GM19351 (cell line): Measurements from ENCODE around the gene FANCI.

Experiments used
- ATAC-seq: cut with Tn5 transposase; IDR thresholded peaks from one replicate; pipeline ENCODE4 v1.9.1; 2021; ENCODE audit warnings: mild to moderate bottlenecking, moderate library complexity; ENCODE audit not compliant: unreplicated experiment

The FANCI gene

DNA sequence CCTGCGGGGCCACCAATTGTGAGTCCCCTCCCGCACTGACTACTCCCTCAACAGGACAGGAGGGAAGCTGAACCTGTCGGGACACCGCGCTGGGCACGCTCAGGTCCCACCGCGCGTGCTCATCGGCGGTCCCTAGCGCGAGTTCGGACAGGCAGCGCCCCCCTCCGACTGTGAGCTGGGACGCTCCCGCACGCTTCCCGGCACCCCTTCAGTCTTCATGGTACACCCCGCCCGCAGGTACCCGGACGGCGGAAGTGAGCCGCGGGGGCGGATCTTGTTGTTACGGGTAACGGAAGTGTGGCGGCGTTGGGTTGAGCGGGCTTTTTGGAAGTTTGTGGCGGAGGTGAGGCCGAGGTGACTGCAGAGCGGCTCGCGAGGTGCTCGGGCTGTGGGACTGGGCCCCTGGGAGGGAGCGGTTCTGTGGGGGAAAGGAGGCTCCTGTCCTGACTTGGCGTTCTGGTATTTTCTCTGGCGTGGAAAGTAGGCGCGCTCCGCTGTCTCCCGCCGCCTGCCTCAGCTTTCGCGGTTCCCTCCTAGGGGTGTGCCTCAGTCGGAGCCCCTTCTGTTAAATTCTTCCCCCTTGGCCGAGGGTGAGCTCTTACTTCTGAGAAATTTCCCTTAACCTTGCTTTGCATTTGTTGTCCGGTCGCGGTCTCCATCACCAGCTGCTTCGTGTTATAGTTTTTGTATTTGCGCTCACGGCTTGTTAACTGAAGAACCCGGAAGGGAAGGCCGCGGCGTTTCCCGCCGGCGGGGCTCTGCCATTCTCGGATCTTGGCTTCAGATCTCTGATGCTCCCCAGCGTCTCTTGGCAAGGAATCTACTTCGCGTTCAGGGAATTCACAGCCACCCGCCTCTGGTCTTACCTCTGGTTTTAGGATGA, at the start of gene FANCI:
Gene FANCI, plus strand, starts transcription at position 289 of the 883 bp plus-strand sequence. CDS start 3,669 bp downstream, outside the sequence.
- ATAC-seq = peak; percentile 91

GRCh38 chr15:89194608-89195007, 49.2 kb upstream of the FANCI start:
- no peak for ATAC-seq

DNA sequence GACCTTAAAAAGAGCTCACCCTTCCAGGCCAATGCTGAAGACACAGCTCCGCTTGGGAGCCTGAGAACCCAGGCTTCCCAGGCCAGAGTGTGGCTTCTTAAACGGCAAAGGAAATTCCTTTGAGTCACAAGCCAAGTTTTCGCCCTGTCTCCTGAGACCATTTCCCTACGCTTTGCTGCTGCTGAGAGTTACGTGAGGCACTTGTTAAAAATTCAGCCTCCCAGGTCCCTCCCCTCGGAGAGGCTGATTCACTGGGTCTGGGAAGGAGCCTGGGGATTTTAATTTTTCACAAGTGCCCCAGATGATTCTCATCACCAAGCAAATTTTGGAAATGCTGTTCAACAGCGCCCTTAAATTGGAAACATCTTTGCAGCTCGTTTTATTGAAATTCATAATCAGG, 47.9 kb upstream of the FANCI start:
- no peak for ATAC-seq

DNA sequence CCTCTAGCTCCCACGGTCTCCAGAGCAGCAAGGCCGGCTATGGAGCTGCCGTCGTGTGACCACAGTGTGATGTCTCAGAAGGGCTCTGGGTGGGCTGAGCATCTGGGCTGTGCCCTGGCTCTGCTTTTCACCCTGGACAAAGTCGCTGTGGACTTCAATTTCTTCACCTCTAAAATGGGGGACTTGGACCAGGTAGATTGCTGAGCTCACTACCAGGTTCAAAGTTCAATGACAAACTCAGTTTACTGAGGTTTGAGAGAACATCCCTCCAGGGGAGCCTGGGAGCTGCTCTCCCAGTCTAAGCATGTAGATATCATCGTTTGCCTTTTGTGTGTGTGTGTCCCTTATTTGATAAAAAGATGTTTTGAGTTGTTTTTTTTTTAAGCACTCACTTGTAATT, 47.5 kb upstream of the FANCI start:
- ATAC-seq = no peak

GRCh38 chr15:89196994-89197393, 46.8 kb upstream of the FANCI start:
- no peak for ATAC-seq

DNA sequence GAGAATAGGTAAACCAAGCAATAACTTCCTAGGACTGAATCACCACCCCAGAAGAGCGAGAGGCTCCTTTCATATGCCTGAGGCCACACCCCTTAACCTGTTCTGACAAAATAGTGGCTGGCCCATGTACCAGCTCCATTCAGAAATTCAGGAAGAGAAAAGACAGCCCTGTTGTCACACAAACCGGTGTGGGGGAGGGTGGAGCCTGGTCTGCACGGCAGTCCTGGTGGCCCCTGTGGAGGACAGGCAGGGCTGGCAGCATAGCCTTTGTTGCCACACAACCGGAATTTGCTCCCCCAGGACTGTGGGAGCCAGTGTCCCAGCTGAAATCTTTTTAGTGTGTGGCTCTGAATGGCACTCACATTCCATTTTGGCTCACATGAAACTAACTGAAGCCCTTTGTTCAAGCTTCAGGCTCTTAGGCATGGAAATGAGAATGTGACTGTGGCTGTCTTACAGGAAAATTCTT, 46.2 kb upstream of the FANCI start:
- no peak for ATAC-seq

DNA sequence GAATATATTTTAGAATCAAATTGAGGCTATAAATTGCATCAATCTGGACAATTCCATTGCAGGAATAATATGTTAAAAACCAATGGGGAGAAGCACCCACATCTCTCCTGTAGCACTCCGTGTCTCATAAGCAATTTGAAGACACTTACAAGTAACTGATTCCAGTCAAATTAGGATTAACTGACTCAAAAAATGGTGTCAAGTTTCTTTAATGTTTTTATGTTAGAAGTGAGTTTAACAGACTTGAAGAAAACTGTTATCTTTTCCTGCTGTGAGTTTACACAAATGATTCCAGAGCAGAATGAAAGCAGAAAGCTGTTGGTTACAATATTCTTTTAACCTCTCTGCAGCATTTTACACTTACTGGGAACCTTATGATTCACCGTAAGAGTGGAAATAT, 45.6 kb upstream of the FANCI start:
- ATAC-seq = no peak

DNA sequence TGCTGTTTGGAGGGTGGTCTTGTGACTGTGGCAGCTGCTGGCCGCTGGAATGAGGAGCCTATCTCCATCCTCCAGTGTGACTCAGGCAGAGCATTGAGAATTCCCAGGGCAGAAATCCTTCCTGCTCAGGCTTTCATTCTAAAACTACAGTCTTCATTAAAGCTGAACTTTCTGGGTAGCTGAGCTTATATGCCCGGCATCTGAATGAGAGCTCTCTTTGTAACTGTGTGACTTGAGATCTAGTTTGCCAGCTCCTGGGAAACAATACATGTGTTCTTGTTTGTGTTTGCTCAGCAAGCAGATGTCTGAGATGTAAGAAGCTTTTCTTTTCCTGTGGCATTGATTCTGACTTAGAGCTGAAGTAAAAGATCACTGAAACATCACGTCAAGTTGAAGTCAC, 44.8 kb upstream of the FANCI start:
- no peak for ATAC-seq

DNA sequence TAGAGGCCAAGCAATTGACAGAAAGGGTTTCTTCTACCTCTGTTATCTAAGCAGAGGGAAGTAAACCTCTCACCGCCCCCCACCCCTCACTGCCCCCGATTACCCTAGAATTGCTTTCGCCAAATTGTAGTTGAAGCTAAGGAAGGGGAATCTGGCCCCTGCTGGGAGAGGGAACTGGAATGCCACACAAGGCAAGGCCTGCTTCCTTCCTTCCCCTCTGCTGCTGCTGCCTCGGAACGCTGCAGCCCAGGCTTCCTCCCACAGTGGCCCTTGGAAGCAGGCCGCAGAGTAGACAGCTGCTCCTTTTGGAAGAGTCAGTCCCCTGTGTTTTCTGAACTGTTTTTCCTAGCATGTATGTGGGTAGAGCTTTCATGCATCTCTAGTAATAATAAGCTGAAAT, 44.0 kb upstream of the FANCI start:
- ATAC-seq = no peak

DNA sequence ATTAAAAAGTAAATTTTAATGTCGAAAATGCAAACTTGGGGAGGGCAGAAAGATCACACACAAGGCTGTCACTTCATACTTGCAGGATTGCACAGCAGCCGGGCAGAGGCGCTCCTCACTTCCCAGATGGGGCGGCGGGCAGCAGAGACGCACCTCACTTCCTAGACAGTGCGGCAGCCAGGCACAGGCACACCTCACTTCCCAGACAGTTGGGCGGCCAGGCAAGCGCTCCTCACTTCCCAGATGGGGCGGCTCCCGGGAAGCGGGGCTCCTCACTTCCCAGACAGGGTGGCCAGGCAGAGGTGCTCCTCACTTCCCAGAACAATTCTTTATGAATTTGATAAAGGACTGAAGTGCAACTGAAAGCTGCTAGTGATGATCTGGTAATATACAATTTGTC, 43.6 kb upstream of the FANCI start:
- ATAC-seq = no peak

DNA sequence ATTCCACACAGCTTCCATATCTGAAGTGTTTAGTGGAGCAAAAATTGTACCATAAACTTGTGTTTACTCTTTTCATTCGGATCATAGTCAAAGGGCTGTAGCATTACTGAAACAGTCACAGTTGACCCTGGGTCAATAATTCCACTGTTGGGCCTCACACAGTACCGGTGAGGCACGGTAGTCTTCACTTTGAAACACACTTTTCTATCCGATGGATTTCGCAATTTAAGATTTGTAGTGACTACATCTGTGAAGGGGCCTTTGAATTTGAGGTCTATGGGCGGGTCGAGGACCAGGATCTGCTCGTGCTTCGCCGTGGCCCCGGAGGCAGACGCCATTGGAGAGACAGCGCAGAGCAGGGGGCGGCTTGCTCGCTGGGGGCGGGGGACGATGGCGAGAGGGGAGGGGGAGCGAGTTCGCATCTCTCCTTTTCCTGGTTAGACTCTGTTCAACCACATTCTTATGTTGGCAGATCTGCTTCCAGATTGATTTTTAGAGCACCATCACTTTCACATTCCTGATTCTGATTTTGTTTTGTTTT, 42.2 kb upstream of the FANCI start:
- no peak for ATAC-seq

DNA sequence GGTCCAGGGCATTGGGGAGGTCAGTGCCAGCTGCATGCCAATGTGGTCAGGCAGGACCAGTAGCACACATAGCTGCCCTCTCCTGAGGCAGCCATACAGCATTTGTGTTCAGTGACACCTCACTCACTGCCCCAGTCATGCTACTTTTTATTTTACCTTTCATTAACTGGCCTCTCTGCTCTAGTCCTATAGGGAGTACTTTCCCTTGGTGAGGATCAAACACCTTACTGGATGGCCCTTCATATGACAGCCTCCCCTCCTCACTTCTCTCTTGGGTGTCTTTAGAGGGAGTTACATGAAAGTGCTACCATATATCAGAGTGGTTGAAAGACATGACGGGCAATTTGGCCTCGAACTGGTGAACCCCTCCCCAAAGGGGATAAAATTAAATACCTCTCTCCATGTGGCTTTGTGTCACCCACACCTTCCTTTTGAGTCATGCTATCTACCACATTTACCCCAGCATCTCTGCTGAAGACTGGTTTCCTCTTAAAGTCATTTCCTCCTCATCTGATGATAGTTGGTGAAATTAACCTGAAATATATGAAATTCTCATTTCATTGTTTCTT, 40.0 kb upstream of the FANCI start:
- ATAC-seq = peak; percentile 47

DNA sequence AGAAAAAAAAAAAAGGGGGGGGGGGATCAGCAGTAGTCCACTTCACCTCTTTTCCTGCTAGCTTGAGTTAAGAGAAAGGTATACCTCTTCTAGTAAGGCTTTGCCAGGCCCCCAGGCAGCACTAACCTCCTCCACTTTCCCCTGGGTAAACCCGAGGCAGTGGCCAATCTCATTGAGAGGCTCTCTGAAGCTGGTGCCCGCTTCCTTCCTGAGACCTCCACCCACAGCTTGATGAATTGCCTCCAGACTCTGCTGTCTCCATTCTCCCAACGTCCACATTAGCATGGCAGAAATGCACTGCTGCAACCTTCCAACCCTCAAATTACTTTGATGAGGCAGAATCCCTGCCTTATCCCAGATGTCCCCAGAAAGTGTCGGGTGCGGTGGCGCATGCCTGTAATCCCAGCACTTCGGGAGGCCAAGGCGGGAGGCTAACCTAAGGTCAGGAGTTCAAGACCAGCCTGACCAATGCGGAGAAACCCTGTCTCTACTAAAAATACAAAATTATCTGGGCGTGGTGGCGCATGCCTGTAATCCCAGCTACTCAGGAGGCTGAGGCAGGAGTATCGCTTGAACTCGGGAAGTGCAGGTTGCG, 37.7 kb upstream of the FANCI start:
- no peak for ATAC-seq

- ATAC-seq = peak; percentile 87
Measured at GRCh38 chr15:89206908-89207331, 36.9 kb upstream of the FANCI start.

GRCh38 chr15:89208256-89208655, 35.5 kb upstream of the FANCI start:
- no peak for ATAC-seq

DNA sequence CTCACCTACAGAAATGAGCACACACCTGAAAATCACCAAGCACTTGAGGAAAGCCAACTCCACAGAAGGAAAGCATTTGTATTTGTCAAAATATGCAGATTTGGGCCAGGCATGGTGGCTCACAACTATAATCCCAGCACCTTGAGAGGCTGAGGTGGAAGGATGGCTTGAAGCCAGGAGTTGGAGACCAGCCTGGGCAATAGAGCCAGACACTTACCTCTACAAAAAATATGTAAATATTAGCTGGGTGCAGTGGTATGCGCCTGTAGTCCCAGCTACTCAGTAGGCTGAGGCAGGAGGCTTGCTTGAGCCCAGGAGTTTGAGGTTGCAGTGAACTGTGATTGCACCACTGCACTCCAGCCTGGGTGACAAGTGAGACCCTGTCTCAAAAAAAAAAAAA, 34.7 kb upstream of the FANCI start:
- ATAC-seq = no peak

- ATAC-seq = no peak
Measured at GRCh38 chr15:89211678-89212170, 32.1 kb upstream of the FANCI start.

DNA sequence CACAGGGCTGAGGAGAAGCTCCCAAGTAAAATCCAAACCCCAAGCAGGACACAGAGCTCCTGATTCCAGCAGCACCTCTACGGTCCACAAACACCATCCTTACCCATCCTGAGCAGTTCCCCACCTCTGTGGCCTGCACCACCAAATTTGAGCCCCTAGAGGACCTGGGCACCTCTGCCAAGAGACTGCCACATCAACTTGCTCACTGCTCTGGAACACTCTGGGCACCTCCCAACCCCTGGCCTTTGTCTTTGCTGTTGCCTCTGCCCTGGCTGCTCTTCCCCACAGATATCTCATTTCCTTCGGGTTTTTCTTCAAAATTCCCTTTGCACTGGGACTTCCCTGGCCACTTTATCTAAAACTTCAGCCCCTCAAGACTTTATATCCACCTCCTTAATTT, 28.2 kb upstream of the FANCI start:
- no peak for ATAC-seq

DNA sequence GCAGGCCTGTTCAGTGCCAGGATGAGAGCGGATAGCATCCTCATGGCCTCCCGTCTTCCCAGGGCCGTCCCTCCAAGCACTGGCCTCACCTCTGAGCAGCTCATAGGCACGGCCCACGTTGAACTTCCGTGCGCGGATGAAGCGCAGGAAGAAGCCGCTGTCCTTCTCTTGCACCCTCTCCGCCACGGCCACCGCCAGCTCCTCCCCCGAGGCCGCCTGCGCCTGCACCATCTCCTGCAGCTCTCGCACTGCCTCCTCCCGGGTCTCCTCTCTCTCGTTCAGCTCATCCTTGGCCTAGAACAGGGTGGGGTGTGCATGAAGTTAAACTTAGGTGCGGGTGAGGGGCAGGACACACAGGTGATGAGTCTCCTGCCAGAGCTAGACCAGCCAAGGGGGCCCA, 26.7 kb upstream of the FANCI start:
- ATAC-seq = no peak

DNA sequence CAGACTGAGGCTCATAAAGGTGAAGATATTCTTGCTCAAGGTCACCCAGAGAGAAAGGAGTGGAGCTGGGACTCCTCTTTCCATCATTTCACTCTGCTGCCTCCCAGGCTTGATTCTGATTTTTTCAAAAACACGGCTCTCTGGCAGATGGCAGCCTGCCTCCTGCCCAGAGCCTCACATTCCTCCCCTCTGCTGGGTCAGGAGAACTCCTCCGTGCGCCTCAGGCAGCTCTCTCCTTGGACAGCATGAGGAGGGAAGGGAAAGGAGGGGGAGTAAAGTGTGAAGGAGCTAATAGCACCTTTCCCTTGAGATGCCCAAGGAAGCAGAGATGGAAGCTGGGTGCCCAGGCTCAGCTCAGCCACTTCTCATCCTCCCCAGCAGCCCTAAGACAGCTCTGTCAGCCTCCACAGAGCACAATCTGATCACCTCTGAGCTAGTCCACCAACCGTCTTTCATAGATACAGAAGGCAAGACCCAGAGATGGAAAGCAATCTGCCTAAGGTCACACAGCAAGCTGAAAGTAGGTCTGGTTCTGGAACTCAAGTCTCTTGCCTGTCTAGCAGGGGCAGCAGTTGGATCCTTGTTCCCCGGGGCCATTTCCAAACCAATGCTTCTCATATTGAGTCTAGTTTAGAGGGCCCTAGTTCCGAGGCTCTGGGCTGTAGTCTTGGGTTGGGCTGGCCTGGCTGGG, 25.9 kb upstream of the FANCI start:
- ATAC-seq = no peak

- no peak for ATAC-seq
Measured at GRCh38 chr15:89218531-89218930, 25.2 kb upstream of the FANCI start.
